Neural crest cell (in vitro differentiated cells): ENCODE data around the gene CRYGB. TPM values are rescaled to one million over a fixed set of nuclear protein-coding genes. Genes with fewer than 3 reads are reported as not detected.

Experiments used
- DNase-seq: peaks from one replicate; pipeline ENCODE4 v3.0.0; 2021; ENCODE audit warnings: low read depth, mixed read lengths, low spot score
- H3K27ac Mint-ChIP-seq: one replicate; pipeline ENCODE4 v1.8.0; 2021; ENCODE audit warnings: mild to moderate bottlenecking, mixed read lengths; ENCODE audit not compliant: unreplicated experiment
- H3K27me3 Mint-ChIP-seq: 2 replicates; pipeline ENCODE4 v1.8.0; 2021; ENCODE audit warnings: low read depth, mild to moderate bottlenecking, mixed read lengths
- H3K36me3 Mint-ChIP-seq: 2 replicates; pipeline ENCODE4 v1.8.0; 2021; ENCODE audit warnings: low read depth, mild to moderate bottlenecking, mixed read lengths
- H3K4me1 Mint-ChIP-seq: 2 replicates; pipeline ENCODE4 v1.8.0; 2021; ENCODE audit warnings: mixed read lengths
- H3K4me3 Mint-ChIP-seq: one replicate; pipeline ENCODE4 v1.8.0; 2021; ENCODE audit warnings: mild to moderate bottlenecking, mixed read lengths
- H3K9me3 Mint-ChIP-seq: 2 replicates; pipeline ENCODE4 v1.8.0; 2021; ENCODE audit warnings: mixed read lengths
- CTCF ChIP-seq: fragments of 200-600 bp; sonication (generic); conservative IDR thresholded peaks from 2 replicates; pipeline ENCODE4 v1.5.0; 2021; ENCODE audit warnings: antibody characterized with exemption, mild to moderate bottlenecking
- total RNA-seq: library from RNA; stranded (reverse); gene quantifications from 2 replicates; pipeline ENCODE4 v1.2.1, GENCODE V29; 2021

CRYGB gene
- total RNA-seq, 1 donor from 2014 or later, result not detected

GRCh38 chr2:208134928-208135586 lies 10.9 kb downstream of the CRYGB start:
- H3K27ac Mint-ChIP-seq, result no peak overlapping the region
- no peak overlapping the region for H3K4me3 Mint-ChIP-seq
- TF ChIP-seq CTCF, result no peak
- H3K9me3 Mint-ChIP-seq, result no peaks in the 10 kb centered on the region
- H3K36me3 Mint-ChIP-seq, result no peaks in the 10 kb centered on the region
- DNase-seq, result no peak
- no peaks in the 10 kb centered on the region for H3K27me3 Mint-ChIP-seq
- H3K4me1 Mint-ChIP-seq, result peaks cover 3% of the 10 kb centered on the region

GRCh38 chr2:208130712-208131110 lies 15.2 kb downstream of the CRYGB start:
- no peak for TF ChIP-seq CTCF
- DNase-seq, result no peak
- Mint-ChIP-seq H3K27ac (no peak overlapping the region), H3K4me3 (no peak overlapping the region), H3K27me3 (no peaks in the 10 kb centered on the region), H3K9me3 (no peaks in the 10 kb centered on the region), H3K36me3 (no peaks in the 10 kb centered on the region), H3K4me1 (peaks cover 8% of the 10 kb centered on the region)

- no peak for TF ChIP-seq CTCF
- H3K9me3 Mint-ChIP-seq, result no peaks in the 10 kb centered on the region
- H3K27me3 Mint-ChIP-seq, result no peaks in the 10 kb centered on the region
- no peaks in the 10 kb centered on the region for H3K36me3 Mint-ChIP-seq
- H3K4me3 Mint-ChIP-seq, result no peak within 1 kb of the TSS
- H3K4me1 Mint-ChIP-seq, result peaks cover 8% of the 10 kb centered on the region
- no peak for DNase-seq
- H3K27ac Mint-ChIP-seq, result no peak within 1 kb of the TSS
These were observed 15.9 kb downstream of the CRYGB start, which contains the start of gene CRYGC for GRCh38 chr2:208129744-208130711. CRYGC (minus strand) TSS chr2:208129828; CDS start chr2:208129792, 36 bp downstream.

DNA sequence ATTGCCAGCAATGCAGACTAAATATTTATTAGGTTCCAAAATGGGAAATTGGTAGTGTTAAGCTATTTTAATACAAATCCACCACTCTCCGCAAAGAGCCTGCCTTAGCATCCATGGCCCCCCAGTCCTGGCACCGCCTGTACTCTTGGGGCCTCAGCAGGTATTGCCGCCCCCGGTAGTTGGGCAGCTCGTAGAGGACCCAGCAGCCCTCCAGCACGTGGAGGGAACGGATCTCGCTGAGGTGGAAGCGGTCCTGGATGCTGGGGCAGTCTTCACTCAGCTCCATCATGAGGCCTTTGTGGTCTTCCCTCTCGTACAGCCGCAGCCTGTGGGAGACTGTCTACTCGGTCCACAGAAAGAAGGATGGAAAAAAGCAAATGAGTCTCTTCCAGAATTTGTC lies 17.8 kb downstream of the CRYGB start:
- Mint-ChIP-seq H3K27me3 (no peaks in the 10 kb centered on the region), H3K9me3 (peaks cover 4% of the 10 kb centered on the region), H3K27ac (no peak overlapping the region), H3K4me1 (peaks cover 8% of the 10 kb centered on the region), H3K4me3 (no peak overlapping the region), H3K36me3 (no peaks in the 10 kb centered on the region)
- DNase-seq, result no peak
- no peak for TF ChIP-seq CTCF

- DNase-seq, result no peak
- H3K4me1 Mint-ChIP-seq, result peaks cover 5% of the 10 kb centered on the region
- H3K27me3 Mint-ChIP-seq, result no peaks in the 10 kb centered on the region
- H3K9me3 Mint-ChIP-seq, result peaks cover 4% of the 10 kb centered on the region
- TF ChIP-seq CTCF, result no peak
- H3K27ac Mint-ChIP-seq, result no peak overlapping the region
- no peaks in the 10 kb centered on the region for H3K36me3 Mint-ChIP-seq
- no peak overlapping the region for H3K4me3 Mint-ChIP-seq
These were observed 18.9 kb downstream of the CRYGB start for GRCh38 chr2:208127090-208127489.
